Myocyte (in vitro differentiated cells): ENCODE measurements around the gene CBFA2T2. TPM values are rescaled to one million over a fixed set of nuclear protein-coding genes. Genes with fewer than 3 reads are reported as not detected.
"Not testable (repeated sequence)": the region's sequence is repeated elsewhere in the genome, so short reads cannot be mapped to it uniquely, and the experiment has no call there.

ENCODE experiments used
- DNase-seq: peaks from one replicate; pipeline ENCODE4 v3.0.0-alpha.2; 2012; ENCODE audit warnings: low read depth
- total RNA-seq: library from RNA; depleted of rRNA; stranded (reverse); fragments of >200 nt; gene quantifications from 2 replicates; pipeline ENCODE4 v1.2.3, GENCODE V29; 2014

Gene CBFA2T2
- total RNA-seq, 1 donor from 2014 or later: 14.3 TPM

DNA sequence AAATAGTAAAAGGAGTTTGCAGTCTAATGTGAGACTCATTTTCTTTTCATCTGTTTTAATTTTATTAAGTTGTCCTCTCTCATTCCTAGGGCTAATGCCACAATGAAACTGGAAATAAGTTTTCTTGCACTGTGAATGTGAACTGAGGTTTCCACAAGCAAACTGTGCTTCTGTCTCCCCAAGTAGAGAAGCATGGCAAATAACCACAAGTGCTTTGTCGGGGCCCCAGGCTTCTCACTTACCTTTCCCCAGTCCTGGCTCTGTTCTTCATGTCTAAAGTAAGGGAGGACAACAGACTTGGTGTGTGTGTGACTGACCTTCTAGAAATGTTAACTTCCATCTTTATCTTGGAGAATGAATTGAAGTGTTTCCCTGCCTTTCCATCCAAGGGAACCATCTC is 80.8 kb downstream of the CBFA2T2 start:
- DNase-seq: no peak

GRCh38 chr20:33573268-33573667 is 83.4 kb downstream of the CBFA2T2 start:
- not testable (repeated sequence) for DNase-seq

GRCh38 chr20:33575282-33575681 is 85.4 kb downstream of the CBFA2T2 start:
- DNase-seq: no peak

- no peak for DNase-seq
Measured at GRCh38 chr20:33576432-33577125, 86.7 kb downstream of the CBFA2T2 start.

- DNase-seq: no peak
Measured at GRCh38 chr20:33578510-33578909, 88.6 kb downstream of the CBFA2T2 start.

GRCh38 chr20:33583143-33583542 is 93.2 kb downstream of the CBFA2T2 start:
- DNase-seq: no peak

- no peak for DNase-seq
Measured at GRCh38 chr20:33584976-33585375, 95.1 kb downstream of the CBFA2T2 start.

GRCh38 chr20:33585413-33585812 is 95.5 kb downstream of the CBFA2T2 start:
- DNase-seq: no peak

GRCh38 chr20:33589059-33589458 is 99.2 kb downstream of the CBFA2T2 start:
- no peak for DNase-seq

DNA sequence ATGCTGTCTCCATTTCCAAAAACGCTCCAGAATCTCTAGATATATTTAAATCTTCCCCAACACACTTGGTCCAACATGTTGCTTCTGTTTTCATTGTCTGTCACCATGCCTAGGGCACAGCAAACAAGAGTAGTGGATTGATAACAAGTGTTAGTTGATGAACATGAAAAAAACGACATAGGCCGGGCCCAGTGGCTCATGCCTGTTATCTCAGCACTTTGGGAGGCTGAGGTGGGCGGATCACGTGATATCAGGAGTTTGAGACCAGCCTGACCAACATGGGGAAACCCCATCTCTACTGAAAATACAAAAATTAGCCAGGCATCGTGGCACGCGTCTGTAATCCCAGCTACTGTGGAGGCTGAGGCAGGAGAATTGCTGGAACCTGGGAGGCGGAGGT is 102.0 kb downstream of the CBFA2T2 start:
- not testable (repeated sequence) for DNase-seq

- no peak for DNase-seq
Measured at GRCh38 chr20:33594743-33595142, 104.8 kb downstream of the CBFA2T2 start.

GRCh38 chr20:33600414-33600813 is 110.5 kb downstream of the CBFA2T2 start:
- no peak for DNase-seq

GRCh38 chr20:33600981-33601380 is 111.1 kb downstream of the CBFA2T2 start:
- DNase-seq: no peak

DNA sequence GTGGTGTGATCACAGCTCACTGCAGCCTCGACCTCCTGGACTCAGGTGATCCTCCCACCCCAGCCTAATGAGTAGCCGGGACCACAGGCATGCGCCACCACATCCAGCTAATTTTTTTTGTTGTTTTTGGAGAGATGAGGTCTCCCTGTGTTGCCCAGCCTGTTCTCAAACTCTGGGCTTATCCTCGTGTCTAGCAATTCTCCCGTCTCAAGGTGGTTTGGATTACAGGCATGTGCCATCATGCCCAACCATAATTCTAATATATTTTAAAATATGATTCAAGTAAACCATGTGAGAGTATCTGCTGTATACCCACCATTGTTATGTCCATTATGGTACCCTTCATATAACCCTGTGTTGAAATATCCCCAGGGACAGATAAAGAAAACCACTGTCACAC is 112.0 kb downstream of the CBFA2T2 start:
- DNase-seq: no peak

DNA sequence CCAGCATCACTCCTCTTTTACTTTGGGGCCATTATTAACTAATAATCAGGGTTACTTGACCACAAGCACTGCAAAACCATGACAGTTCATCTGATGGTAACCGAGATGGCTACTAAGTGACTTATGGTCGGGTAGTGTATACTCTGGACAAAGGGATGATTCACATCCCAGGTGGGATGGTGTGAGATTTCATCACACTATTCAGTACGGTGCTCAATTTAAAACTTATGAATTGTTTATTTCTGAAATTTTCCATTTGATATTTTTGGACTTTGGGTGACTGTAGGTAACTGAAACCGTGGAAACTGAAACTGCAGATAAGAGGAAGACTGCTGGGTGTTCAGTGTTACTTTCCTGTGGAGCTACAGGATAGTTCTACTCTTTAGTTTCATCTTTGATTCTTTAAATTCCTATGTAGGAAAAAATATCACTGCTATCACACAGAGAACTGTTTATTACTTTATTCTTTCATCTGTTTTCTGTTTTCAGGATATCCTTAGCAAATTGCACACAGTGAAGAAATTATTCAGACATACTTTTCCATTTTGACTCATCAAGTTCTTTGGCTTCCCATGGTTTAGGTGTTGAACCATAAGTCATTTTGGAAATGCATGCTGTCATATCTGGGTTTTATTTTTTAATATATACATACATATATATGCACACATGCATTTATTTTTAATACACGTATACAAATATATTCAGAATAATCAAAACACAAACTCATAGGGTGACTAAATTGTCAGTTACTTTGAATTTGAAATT is 113.1 kb downstream of the CBFA2T2 start:
- DNase-seq: no peak

- DNase-seq: no peak
Measured at GRCh38 chr20:33604084-33604990, 114.4 kb downstream of the CBFA2T2 start.

- no peak for DNase-seq
Measured at GRCh38 chr20:33604991-33605370, 115.1 kb downstream of the CBFA2T2 start.

DNA sequence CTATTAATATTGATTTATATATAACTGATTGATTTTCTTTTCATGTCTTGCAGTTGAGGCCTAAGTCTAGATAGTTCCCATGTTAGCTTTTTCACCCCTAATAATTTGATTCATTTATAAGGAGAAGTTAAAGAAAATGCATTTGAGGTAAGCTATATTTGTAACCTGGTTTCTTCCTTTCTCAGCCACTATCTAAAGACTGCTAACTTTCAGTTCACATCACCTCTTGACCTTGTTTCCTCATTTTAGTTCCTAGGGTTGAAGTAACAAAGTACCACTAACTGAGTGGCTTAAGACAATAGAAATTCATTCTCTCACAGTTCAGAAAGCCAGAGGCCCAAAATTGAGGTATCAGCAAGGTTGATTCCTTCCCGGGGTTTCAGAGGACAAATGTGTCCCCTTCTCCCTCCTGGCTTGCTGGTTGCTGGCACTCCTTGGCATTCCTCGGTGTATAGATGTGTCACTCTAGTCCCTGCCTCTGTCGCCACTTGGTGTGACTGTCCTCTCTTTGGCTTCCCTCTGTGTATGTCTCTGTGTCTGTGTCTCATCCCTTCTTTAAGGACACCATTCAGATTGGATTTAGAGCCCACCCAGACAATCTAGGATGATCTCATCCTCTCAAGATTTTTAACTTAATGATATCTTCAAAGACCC is 116.3 kb downstream of the CBFA2T2 start:
- no peak for DNase-seq

DNA sequence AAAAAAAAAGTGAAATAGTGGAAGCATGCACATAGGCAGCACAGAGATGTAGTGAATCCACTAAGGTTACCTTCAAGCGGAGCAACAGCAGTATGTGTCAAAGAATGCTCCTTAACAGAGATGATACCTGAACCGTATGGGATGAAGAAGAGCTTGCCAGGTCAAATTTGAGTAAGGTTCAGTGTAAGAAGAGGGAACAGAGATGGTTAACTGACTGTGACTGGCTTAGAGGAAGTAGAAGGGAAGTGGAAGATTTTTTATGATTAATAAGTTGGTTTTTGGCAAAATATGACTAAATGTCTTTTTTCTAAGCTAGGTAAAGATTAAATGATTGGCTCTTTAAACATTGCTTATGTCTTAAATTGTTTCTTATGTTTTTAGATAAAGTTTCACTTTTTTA is 119.6 kb downstream of the CBFA2T2 start:
- DNase-seq: no peak

- DNase-seq: no peak
Measured at GRCh38 chr20:33611106-33611505, 121.2 kb downstream of the CBFA2T2 start.

DNA sequence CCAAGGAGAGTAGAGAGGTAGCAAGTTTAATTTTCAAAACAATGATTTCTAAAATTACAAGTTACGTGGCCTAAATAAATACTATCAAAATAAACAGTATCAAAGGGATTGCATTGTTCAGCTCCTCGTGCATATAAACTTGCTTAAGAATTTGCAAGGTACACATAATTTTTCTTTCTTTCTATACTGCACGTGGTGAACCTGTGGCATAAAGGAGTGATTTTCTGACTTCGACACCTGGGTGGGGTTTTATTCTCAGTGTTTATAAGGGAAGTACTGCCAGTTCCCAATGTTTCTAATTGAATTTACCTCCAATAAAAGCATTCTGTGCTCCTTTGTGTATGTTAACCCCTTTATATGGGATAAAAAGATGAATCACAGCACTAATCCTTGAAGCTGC is 122.1 kb downstream of the CBFA2T2 start:
- no peak for DNase-seq
